ELR (cell line): ENCODE measurements around the gene FBXL7.
A peak's percentile ranks its signal among the peaks of the same experiment; 100 is the strongest.

Experiments
- DNase-seq: peaks from one replicate; pipeline ENCODE4 v3.0.0-alpha.2; 2015; ENCODE audit warnings: low read depth

The FBXL7 gene

DNA sequence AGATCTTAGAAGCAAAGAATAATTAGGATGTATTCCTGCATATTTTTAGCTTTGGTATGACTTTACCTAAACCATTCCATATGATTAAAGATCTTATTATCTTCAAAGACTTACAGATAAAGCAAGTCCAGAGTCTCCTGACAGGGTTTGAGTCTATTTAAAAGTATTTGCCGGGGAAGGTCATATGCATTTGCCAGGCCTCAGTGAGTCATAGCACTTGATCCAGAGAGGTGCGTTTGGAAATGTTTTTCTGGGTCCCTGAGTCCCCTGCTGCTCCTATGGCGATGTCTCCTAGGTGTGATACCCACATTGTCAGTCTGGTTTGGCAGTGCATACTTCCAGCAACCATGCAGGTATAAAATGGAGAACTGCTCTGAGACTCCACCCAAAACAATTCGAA, 217.0 kb downstream of the FBXL7 start:
- peak; percentile 7 for DNase-seq

GRCh38 chr5:15718421-15719179, 218.6 kb downstream of the FBXL7 start:
- DNase-seq = no peak

DNA sequence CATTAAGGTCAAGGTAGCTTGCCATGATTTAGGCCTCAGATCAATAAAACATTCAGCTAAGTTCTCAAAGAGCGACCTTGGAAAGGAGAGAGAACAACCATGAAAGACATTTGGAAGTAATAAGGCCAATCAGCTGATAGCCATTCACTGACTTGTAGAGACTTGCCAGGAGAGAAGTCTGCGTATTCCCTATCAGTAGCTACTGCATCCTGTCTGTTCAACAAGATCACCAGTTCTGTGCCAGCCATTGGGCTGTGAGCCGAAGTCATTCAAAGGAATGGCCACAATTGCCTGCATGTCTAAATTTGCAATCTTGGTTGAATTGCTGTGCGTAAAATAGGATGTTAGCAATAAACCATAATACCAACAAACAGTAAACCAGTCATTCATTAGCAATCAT, 219.8 kb downstream of the FBXL7 start:
- DNase-seq = peak; percentile 1

DNA sequence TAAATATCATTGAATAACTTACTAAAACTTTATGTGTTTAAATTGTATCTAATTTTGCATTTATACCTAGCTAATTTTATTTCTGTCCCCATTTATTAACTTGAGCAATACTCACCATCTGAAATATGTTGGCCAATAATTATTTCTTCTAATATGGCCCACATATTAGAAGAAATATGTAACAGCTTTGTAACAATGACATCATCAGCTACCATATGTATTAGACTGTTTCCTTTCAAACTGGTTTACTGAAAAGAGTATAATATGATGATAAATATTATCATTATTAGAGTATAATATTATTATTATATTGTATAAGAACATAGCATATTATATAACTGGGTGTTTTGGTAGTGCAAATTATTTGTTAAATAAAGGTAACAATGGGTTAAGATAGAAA, 220.5 kb downstream of the FBXL7 start:
- no peak for DNase-seq

DNA sequence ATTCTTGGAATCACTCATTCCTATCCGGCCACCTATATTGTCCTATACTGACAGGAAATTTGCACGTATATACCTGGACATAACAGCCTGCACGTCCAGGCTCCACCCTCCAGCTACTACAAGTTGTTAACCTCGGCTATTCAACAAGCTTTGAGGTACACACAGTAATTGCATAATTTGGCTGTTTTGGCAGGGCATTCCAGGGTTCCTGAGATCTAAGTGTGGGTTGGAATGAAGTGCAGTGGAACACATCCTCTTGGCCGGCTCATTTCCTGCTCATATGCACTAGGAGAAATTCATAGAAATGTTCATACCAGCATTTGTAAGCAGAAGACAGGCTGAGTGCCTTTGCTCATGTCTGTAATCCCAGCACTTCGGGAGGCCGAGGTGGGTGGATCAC, 222.3 kb downstream of the FBXL7 start:
- no peak for DNase-seq

DNA sequence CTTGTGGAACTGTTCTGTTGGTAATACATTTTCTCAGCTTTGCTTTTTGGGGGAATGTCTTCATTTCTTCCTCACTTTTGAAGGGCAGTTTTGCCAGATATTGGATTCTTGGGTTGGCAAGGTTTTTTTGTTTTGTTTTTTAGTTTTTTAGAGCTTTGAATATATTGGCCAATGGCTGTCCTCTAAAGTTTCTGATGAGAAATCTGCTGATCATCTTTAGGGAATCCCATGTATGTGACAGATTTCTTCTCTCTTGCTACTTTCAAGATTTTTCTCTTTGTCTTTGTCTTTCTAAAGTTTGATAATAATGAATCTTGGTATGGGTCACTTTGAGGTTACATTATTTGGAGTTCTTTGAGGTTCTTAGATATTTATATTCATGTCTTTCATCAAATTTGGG, 227.4 kb downstream of the FBXL7 start:
- DNase-seq = no peak

DNA sequence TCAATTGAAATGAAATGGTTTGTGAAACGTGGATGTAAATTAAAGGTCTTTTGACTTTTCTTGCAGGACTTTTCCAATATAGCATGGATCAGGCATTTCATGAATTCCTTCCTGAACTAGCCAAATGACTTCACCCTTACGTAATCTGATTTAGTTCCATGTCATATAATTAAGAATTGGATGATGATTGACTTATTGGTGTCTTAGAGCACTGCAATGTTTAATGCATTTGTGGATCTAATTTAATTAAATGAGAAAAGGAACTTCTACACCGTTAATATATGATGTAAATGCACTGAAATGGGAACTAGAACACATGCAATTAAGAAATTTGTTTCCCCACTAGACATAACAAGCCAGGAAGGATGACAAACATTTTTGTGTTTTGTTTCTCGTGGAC, 228.8 kb downstream of the FBXL7 start:
- DNase-seq = no peak

DNA sequence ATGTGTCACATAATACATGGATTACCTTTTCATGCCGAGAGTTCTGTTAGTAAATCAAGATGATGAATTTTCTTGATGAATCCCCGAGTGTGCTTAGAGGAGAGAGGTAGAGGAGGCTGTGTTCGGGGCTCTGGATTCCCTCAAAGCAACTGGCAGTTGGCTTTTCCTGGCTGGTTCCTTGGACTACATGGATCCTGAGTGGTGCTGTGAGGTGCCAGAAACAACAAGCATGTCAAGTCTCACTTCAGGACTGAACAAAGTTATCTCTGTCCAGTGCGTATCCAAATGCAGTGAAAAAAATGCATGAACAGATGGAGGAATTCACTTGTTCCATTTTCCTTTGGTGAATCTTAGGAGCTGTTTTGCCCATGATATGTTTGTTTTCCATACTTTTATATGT, 231.7 kb downstream of the FBXL7 start:
- no peak for DNase-seq

- no peak for DNase-seq
These were observed 234.1 kb downstream of the FBXL7 start for GRCh38 chr5:15734058-15734457.

- DNase-seq = no peak
These were observed 237.2 kb downstream of the FBXL7 start for GRCh38 chr5:15737036-15737821.

- DNase-seq = no peak
These were observed 238.1 kb downstream of the FBXL7 start for GRCh38 chr5:15737871-15738664.

GRCh38 chr5:15740383-15740782, 240.4 kb downstream of the FBXL7 start:
- DNase-seq = no peak

DNA sequence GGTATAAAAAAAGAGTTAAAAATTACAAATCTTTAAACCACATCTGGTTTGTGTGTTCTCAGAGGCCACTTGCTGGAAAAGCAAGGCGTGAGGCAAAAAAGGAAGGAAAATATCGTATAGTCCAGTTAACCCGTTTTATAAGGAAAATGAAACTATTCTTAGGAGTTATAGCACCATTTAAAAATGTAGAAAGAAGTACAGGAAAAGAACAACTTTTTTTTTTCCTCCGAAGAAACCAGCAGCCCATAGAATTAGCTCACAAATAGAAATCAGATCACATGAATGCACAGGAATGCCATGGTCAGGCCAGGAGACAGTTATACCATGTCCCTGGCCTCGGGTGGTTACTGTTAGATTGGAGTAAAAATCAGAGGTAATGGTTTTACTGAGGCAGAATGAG, 241.6 kb downstream of the FBXL7 start:
- DNase-seq = no peak

DNA sequence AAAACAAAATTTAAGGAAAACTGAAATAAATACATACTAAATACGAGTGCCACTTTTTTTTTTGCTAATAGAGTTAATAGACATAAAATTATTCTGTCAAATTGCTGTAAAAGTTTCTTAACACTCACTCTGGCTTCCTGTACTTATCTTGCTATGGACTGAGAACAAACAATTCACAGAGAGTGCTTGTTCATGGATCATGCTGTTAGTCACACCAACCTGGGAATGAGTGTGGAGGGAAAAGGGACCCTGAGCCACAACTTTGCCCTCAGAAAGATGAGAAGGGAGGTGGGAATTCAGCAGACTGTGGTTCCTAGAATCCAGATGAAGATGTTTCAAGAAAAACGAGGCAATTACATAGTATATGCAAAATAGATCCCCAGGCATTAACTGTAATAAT, 246.9 kb downstream of the FBXL7 start:
- no peak for DNase-seq

DNA sequence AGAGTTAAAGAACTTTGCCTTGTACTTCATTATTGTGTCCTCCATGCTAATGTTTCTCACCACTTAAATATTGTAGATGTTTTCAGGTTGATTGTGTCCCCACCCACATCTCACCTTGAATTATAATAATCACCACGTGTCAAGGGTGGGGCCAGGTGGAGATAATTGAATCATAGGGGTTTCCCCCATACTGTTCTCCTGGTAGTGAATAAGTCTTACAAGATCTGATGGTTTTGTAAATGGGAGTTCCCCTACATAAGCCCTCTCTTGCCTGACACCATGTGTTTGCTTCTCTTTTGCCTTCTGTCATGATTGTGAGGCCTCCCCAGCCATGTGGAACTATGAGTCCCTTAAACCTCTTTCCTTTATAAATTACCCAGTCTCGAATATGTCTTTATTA, 248.3 kb downstream of the FBXL7 start:
- DNase-seq = no peak

DNA sequence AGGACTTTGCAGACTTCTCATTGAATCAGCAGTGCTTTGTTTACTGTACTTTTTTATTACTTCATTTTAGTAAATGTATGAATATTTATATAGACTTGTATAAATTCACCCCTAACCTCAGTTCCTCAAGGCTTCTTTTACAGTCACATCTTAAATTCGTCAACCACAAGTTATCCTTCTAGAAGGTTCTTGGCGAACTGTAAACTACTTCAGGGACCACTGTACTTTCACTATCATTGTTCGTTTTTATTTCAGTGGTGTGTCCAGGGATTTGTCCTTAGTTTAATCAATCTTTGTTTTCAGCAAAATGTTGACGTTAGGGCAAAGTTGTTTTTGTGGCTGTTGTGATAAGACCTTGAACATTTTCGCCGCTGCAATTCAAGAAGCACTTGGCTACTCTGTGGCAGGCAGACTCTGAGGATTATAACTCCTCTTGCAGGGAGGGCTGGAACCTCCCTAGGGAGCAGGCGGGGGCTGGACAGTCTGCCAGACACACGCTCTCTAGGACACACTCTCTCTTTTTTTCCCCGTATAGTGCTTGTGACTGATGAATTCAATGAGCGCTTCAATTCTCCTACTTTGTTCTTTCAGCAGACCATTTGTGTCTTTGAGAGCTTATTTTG, 252.8 kb downstream of the FBXL7 start:
- DNase-seq = no peak

DNA sequence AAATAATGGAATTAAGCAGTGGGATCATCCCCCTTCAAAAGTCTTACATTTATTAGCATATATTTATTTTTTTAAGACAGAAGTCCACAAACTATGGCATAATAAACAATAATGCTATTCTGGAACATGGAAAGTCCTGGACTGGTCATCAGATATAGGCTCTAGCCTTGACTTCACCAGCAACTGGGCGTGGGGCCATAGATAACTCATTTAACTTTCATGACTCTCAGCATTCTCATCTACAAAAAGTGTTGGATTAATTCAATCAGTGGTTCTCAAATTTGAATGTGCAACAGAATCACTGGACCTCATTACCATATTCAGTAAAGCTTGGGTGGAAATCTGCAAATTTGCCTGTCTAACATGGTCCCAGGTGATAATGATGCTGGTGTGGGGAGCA, 253.8 kb downstream of the FBXL7 start:
- DNase-seq = no peak

DNA sequence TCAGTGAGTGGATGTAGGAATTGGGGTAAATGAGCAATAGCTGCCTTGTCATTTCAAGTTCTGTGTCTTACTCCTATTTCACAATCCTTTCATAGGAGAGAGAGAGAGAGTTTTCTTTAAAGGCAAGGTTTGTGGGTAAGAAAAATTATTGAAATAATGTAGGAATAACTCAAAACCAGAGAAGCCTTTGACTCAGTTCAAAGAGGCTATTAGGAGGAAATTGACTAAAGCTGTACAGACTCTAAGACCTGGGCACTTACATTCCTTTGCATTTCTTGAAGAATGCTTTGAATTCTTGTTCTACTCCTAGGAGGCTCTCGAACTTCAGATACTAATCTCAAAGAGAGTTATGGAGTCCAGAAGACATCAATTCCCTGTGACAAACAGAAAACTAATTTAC, 257.1 kb downstream of the FBXL7 start:
- peak; percentile 44 for DNase-seq

DNA sequence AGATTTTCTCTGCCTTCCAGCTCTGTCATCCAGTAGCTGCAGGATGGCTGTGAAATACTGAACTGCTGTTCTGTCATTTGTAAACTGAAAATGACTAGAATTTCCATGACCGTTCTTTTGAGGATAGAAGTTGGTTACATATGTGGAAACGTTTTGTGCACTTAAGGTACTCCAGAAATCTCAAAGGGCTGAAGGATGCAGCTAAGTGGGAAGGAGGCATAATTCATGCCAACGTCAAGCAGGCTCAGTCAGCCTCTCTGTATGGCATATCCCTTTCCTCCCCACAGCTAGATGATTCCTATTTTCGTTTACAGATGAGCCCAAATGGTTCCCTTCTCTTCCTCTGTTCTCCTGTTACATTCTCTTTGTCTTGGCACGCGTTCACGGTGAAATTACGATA, 257.6 kb downstream of the FBXL7 start:
- no peak for DNase-seq

DNA sequence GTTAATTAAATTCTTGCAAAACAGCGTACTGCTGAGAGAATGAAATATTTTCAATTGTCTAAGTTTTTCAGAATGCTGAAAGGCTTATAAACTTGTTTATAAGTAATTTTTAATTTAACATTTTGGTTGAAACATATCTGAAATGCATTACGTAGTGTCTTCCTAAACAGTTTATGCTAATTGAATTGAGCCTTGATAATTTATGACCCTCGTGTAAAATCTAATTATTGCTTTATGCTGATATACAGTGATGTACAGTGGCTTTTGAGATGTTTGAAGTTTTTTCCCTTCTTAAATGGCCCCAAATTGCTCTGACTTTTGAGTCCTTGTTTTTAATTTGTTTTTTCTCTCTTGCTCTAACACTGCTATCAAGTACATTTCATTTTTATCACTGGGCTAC, 262.7 kb downstream of the FBXL7 start:
- no peak for DNase-seq

- DNase-seq = peak; percentile 41
These were observed 263.8 kb downstream of the FBXL7 start for GRCh38 chr5:15763754-15764153.

DNA sequence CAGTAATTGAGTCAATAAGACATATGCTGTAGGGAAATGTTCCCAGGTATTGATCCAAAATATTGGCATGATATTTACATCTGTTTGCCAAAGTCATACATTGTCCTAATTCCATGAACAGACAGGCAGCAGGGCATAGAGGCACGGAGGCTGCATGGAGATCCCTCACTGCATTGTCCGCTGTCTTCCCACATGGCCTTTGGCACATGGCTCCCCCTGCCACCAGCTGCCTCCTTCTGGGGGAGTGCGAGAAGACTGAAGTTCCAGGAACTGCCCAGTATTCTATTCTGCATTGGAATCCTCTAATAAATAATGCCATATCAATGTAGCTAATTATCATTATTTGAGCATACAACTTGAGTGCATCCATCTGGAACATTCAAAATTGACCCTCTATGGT, 269.0 kb downstream of the FBXL7 start:
- DNase-seq = no peak
